NCI-H1048 (cell line): ENCODE data around the gene TMEM240.
"Not testable (repeated sequence)": the region's sequence is repeated elsewhere in the genome, so short reads cannot be mapped to it uniquely, and the experiment has no call there.

Source experiments
- DNase-seq: peaks from one replicate; lab custom pipeline; 2025; lab: John Stamatoyannopoulos, UW

Gene TMEM240

DNA sequence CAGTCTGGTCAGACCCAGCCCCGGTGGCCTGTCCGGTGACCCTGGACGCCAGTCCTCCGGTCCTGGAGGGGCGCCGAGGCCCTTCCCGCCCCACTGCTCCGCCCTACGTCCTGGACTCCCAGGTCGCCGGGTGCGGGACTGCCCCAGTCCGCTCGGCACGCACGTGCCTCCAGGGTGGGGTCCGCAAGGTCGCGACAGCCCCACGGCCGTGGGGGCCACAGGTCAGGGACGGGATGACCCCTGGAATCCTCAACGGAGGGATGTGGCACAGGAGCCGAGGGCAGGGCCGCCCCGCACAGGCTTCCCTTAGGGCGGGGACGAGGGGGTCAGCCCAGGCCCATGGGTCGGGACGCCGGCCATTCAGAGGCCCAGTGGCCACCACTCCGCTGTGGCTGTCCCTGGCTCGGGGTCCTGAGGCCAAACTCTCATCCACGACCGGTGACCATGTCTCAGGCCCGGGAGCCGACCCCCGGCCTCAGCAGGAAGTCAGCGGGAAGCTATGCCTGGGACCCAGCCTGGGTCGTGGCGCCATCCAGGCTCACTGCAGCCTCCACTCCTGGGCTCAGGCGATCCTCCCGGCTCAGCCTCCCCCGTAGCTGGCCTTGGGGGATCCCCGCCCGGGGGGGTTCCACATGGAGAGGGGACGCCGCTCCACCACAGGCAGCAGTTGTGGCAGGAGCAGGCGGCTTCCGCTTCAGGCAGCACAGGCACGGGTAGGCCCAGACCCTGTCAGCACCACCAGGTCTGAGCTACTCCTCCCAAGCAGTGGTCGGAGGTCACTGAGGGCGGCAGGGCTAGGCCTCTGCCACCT, 599 bp upstream of the TMEM240 start:
- no peak for DNase-seq

DNA sequence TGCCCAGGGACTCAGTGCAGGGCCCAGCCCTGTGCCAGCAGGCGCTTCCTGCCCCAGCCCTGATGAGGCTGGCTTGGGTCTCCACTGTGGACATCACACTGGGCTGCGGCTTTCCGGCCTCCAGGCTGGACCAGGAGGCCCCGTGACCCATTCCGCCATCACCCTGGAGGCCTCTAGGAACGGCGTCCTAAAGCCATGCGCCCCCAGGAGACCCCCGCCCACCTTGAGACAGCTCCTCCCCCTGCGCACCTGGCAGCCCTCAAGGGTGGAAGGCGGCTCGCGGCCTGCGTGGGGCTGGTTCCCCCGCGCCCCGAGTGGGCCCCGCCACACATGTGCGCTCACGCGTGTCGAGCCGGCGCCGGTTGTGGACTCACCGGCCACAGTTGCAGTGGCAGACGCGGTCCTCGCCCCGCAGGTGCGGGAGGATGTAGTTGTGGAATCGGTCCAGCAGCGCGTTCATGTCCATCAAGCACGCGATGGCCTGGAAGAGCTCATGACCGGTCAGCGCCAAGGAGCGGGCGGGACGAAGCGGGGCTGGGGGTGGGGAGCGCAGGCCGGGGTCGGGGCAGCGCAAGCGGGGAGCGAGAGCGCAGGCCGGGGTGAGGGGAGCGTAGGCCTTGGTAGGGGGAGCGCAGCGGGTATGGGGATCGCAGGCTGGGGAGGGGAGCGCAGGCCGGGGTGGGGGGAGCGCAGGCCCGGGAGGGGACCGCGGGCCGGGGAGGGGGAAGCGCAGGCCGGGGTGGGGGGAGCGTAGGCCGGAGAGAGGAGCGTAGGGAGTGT, 924 bp downstream of the TMEM240 start:
- no peak for DNase-seq

DNA sequence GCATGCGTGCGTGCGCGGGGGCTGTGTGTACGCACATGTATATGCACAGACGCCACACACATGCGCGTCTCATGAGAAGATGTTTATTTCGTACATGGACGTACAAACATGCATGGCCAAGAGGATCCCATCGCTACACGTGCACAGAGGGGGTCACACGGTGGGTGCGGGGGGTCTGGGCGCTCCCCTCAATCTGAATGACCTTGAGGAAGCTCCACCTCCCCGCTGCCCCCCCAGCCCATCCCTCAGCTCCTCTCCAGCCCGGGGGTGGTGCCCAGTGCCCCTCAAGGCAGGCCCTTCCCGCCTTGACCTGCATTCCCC, 1.5 kb downstream of the TMEM240 start:
- DNase-seq, result no peak

DNA sequence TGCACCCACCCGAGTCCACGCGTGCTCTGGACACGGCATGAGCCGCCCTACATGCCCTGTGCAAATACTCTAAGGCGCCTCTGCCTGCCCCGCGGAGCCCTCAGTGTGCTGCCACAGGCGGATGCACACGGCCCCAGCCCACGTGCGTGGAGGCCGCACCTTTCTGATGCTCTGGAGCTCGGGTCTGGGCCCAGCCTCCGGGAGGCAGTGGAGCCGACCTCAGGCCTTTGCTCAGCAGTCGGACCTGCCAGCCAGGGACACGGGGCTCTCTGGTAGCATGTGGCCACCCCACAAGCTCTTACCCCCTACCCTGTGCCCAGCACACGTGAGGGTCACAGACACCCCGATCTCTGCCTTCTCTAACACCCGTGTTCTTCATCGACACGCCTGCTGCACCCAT, 2.1 kb downstream of the TMEM240 start:
- DNase-seq, result no peak

DNA sequence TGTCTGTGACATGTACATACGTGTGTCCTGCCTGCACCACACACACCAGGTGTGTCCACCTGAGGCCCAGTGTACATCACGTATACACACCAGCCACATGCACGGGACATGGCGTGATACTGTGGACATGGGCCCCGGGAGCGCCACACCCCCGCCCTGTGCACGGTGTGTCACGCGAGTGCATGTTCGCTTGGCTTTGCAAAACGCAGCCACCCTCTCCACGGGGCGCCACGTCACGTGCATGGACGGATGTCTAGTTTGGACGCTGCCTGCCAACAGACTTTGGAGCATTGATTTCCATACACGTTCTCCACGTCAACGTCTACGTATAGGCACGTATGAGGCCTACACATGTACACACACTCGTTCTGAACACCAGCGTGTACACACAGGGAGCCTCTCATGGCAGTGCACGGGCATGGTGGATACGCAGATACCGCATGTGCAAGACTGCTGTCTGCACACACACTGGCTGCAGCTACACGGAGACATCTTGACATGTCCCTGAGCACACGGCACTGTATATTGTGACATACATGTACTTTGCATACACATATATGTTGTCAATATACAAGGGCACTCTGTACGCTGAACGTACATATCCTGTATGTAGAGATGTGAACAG, 2.7 kb downstream of the TMEM240 start:
- DNase-seq, result no peak

DNA sequence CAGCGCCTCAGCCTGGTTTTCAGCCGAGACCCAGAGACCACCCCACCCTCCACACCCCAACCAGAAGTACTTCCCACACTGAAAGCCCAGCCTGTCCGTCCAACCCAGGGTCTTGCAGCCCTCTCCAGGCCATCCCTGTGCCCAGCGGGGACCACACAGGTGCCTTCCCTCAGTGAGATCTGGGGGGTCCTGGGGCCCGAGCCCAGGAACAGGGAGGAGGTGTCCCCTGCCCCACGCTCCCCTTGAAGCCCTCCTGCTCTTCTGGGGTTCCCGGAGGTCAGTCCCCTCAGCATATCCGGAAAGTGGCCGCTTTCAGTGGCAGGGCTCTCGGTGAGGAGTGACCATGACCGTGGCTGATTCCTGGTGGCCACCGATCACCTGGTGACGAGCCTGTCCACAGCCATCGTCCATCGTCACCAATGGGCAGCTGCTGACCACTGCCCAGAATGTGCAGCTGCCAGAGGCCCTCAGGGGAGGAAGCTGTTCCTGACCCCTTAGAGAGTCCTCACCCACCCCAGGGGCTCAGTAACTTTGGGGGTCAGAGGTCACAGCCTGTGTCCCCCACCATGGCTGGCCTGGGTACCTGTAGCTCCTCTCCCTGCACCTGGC, 3.4 kb downstream of the TMEM240 start:
- DNase-seq, result no peak

DNA sequence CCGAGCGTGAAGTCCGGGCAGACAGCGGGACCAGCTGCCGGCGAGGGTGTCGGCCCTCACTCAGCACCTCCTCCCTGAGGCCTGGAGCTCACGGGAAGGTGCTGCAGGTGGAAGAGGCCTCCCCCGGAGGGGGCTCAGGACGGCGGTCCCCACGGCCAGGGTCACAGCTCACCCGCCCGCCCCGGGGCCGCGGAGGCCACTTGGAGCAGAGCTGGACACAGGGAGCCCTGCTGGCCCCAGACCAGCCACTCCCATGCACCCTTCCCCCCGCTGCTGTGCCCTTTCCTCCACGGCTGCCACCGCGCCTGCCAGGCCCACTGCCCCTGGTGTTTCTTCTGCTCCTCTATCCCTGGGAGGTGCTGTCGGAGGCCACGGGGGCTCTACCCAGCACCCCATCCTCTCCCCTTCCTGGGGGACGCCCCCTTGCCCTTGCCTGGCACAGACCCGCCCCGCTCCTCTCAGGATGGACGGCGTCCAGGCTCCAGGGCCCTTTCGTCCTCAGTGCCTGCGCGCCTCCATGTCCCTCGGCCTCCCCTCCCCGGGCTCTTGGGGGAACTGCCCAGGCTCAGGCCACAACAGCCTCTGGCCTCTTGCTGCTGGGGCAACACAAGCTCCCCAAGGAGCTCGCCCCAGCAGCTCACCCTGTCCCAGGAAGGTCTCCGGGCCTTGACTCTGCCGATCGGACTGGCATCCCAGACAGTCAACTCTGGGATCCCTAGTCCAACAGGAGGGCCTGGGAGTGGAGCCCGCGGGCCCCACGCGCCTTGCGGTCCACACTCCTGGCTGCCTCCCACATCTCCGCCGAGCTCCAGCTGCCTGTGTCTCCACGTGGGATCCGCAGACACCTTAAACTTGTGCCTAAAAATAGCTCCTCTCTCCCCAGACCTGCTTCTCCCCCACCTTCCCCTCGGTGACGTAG, 4.1 kb downstream of the TMEM240 start:
- DNase-seq, result no peak

DNA sequence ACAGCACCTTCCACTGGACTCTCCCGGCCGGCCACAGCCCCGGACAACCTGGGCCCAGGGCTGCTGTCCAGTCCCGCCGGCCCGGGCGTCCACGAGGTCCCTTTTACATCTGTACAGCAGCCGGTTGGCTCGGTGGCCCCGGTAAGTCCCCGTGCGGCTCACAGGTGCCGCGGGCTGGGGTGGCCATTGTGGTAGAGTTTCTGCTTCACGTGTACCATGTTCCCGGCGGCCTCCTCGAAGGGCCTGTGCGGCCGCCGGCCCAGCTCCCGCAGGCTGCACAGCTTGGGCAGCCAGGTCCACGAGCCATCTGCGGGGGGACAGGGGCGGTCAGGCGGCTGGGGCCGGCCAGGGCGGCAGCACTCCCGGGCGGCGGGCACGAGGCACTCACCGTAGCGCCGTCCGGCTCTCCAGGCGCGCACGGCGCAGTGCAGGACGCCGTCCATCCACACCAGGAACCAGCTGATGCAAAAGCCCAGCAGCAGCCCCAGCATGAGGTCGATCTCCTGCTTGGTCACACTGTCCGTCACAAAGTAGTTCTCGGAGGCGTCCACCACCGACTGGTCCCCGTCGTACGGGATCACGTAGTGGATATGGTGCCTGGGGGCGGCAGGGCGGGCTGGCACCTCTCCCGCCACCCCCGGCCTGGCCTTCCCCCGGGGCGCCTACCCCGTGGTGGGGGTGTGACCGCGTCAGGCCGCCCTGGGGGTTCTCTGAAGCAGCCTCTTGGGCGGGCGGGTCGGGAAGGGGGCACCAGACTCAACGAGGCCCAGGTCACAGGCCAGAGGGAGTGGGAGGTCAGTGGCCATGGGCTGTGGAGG, 5.0 kb downstream of the TMEM240 start:
- no peak for DNase-seq

DNA sequence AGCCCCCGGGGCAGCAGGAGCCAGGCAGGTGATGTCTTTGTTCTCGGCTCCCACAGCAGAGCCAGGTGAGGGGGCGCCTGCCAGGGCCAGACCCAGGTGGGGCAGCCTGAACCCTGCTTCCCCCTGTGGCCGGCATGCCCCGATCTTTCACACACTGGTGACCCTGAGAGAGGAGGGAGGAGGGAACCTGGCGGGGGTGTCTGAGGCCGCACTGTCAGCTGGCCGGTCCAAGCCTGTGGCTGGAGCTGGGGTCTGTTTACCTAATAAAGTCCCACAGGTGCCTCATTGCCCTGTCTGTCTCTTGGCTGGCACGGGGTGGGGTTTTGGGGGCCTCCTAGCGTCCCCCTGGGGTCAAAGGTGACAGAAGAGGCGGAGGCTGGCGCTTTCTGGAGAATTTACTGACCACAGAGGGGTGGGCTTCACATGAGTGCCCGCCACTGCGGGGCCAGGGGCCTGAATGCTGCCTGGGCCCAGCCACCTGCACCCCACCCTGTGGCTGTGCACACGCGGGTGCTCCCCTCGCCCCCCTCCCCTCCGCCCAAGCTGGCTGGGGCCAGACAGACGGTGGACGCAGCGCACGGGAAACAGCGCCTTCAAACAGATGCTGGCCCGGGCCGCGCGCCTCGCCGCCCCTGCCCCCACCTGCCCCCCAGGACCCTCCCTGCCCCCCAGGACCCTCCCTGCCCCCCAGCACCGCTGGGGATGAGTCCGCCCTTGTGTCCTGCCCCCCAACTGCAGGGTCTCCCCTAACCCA, 5.8 kb downstream of the TMEM240 start:
- no peak for DNase-seq

DNA sequence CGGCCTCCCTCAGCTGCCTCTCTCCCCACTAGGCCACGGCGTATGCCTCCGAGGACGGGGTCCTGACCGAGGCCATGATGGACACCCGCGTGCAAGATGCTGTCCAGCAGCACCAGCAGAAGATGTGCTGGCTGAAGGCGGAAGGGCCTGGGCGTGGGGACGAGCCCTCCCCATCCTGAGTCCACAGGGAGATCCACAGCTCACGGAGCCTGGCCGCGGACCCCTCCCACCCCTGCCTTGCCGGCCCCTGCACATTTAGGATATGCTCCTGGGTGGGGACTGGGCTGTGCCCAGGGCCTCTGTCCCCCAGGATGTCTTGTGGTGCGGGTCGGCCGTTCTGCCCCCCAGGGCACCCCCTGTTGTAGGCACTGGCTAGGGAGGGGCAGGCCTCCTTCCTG, 6.5 kb downstream of the TMEM240 start:
- DNase-seq, result not testable (repeated sequence)

DNA sequence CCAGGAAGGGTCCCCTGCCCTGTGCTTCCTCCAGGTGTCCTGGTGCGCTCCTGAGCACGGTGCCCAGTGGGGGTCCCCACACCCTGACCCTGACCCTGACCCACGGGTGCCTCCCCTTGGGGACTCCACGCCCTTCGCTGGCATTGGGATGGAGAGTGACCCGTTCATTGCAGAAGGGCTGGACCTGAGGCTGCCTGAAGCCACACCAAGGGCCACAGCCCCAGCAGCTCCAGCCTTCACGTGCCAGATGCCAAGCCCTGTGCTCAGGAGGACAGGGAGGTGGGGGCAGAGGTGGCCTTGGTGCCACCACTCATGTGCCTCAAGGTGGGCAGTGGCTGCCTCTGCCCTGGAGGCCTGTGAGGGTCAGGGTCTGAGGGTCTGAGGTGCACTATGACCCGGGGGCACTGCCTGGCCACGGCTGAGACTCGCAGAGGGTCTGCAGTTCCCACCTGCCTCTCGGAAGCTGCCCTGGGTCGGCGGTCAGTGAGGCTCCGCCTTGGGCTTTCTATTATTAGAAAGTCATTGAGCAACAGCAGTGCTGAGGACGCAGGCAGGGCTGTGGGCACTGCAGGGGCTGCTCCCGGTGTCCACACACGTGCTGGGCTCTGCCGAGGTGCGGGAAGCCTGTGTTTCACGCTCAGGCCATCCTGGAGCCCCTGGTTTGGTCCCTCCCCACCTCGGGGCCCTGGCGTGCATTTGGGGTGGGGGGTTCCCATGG, 7.1 kb downstream of the TMEM240 start:
- DNase-seq, result not testable (repeated sequence)

DNA sequence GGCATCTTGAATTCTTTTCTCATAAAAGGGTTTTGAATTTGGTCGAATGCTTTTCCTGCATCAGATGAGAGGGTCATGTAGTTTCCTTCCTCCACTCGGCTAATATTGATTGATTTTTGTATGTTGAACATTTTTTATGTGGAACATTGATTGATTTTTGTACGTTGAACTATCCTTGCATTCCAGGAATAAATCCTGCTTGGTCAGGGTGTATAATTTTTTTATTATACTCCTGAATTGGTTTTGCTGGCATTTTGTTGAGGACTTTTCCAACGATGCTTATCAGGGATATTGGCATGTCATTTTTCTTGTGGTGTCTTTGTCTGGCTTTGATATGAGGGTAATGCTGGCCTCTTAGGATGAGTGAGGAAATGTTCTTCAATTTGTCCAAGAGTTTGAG, 8.5 kb downstream of the TMEM240 start:
- no peak for DNase-seq

DNA sequence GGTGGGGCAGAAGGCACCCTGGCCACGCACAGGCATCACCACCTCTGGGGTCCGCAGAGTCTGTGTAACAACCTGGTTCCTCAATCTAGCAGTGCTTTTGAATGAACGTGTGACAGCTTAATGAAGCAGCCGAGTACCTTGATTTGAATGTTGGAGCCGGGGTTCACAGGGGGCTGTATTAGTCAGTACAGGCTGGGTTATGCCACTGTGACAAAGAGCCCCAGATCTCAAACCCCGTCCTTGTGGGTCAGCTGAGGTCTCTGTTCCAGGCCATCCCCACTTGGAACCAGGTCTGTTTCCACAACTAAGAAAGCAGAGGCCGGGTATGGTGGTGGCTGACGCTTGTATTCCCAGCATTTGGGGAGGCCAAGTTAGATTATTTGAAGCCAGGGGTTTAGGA, 10.5 kb downstream of the TMEM240 start:
- no peak for DNase-seq

DNA sequence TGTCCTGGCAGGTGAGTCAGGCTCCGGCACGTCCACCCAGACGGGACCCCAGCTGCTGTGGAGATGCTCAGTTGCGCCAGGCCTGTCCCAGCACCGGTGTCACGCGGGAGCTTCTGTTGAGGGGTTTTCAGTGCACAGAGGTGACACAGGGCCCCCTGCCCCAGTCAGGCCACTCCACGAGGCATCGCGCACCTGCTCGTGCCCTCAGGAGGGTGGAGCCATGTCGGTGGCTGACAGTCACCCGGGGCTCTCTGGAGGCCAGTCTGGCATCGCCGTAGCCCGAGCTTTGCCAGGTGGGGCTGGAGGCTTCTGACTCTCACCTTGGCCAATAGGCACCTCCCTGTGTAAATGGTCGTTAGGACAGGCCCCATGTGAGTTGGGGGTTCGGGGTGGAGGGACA, 11.1 kb downstream of the TMEM240 start:
- no peak for DNase-seq

DNA sequence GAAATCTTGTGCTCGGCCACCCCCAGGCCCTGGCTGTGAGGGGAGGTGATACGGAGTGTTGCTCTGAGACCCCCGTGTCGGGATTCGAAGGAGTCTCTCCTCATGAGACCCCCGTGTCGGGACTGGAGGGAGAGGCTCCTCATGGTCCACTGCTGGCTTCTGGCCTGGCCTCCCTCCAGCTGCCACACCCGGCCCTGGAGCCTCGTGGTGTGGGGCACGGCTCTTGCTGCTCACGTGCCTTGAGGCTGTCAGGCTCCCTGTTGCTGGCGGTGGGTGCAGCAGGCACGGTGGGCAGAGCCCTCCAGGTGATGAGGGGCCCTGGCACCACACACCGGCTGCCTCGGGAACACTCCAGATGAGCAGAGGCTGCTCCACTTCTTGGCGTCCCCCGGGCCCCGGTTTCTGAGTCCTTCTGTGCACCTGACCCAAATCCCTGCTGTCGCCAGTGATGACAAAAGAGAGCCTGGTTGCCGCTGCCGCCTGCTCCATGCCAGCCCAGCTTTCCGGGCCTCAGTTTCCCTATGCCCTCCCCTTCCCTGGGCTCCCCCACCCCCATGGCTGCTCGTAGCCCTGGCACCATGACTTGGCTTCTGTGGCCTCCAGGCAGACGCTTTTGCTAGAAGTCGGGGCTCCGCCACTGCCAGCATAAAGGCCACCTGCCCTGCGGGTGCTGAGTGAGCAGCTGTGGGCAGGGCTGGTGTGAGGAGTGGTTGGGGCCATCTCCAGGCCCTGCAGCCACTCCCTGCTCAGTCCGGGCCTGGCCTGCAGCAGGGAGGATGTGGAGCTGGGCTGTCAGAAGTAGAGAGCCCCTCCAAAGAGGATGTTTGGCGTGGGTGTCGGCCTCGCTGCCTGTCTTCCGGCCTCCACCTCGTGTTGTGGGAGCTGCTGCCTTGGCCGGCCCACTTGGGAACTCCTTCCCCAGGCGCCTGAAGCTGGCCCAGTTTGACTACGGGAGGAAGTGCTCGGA, 11.8 kb downstream of the TMEM240 start:
- no peak for DNase-seq

DNA sequence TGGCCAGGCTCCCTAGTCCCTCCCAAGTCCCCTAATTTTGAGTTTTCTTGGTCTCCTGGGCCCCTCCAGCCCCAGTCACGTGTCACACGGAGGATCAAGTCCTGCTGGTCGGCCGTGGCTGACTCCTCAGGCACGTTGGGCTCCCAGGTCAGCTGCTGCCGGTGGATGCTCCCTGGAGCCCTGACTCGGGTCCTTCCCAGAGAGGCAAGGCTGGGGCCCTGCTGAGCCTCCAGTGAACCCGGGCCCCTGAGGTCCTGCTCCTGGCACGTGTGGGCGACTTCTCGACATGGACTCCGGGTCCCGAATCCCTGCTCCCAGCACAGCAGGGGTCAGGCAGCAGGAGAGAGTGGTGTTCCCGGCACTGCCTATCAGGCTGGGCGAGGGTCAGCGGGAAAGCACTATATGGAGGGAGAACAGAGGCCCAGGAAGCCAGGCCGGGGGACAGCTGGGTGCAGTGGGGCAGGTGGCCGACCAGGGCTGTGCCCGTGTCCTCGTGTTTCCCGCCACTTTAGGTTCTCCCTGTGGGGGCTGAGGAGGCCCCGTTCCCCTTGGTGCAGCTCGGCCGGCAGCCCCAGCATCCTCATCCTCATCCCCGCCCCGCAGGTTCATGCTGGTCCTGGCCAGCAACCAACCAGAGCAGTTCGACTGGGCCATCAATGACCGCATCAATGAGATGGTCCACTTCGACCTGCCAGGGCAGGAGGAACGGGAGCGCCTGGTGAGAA, 13.2 kb downstream of the TMEM240 start:
- no peak for DNase-seq

DNA sequence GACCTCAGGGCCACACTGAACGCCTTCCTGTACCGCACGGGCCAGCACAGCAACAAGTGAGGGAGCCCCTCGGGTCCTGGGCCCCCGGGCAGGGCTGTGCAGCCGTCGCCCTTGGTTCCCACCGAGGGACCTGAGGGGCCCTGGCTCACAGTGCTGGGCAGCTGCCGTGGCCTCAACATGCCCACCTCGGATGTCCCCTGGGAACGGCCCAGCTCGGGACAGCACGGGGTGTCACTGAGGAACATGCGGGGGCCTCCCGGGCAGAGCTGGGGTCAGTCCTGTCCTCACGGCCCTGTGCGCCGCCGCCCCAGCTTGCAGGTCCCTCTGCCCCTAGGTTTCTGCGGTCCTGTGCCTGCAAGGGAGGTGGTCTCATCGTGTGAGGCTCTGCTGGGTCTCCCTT, 13.9 kb downstream of the TMEM240 start:
- DNase-seq, result not testable (repeated sequence)
